ENCODE data around the gene TSG101. TPM values are rescaled to one million over a fixed set of nuclear protein-coding genes. Genes with fewer than 3 reads are reported as not detected.

The TSG101 gene
- total and polyA plus RNA-seq, 12 donors, result 33.1 to 263 (median 74.3) TPM

DNA sequence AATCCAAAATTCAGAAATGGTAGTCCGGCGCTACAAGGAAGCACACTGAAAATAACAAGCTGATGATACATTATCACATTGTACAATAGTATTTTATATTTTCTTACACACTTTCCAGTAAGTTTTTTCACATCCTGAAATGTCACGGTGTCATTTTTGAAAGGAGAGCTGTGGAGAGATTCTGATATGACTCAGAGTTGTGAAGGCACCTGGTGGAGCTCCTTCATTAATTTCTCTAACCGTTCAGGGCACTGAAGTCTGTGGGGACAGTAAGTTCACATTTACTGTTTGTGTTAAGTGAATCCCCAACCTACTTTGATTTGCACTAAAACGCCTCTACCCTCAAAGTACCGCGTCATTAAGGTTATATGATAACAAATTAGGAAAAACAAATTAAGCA is 57.8 kb downstream of the TSG101 start:
- H3K4me3 ChIP-seq, result no peak overlapping the region
- no peak for DNase-seq
- TF ChIP-seq CTCF (IDR thresholded peaks at IDR 0.05) (no peak), POLR2A (IDR thresholded peaks at IDR 0.05) (no peak)
- H3K4me1 ChIP-seq (replicated peaks in 1 of 2), result no peaks in the 10 kb centered on the region
- H3K27ac ChIP-seq, result no peak overlapping the region
- 88 to 93% (median 91%) methylated on average over 7 of the region's 7 CpGs for WGBS, 4 donors
- H3K27me3 ChIP-seq, result no peaks in the 10 kb centered on the region
- H3K36me3 ChIP-seq (replicated peaks in 1 of 2), result no peaks in the 10 kb centered on the region
- intact Hi-C loops (cut with DNase I), result no loop called here
- no peaks in the 10 kb centered on the region for H3K9me3 ChIP-seq (replicated peaks in 1 of 3)

GRCh38 chr11:18468059-18468458 is 58.7 kb downstream of the TSG101 start:
- Histone ChIP-seq H3K27ac (no peak overlapping the region), H3K27me3 (no peaks in the 10 kb centered on the region), H3K9me3 (replicated peaks in 1 of 3) (no peaks in the 10 kb centered on the region), H3K4me3 (no peak overlapping the region), H3K36me3 (replicated peaks in 1 of 2) (no peaks in the 10 kb centered on the region), H3K4me1 (replicated peaks in 1 of 2) (no peaks in the 10 kb centered on the region)
- WGBS, 4 donors, result 91 to 100% (median 100%) methylated on average over 2 of the region's 2 CpGs
- intact Hi-C loops (cut with DNase I), result no loop called here
- DNase-seq, result no peak
- no peak for TF ChIP-seq CTCF (IDR thresholded peaks at IDR 0.05)
- TF ChIP-seq POLR2A (IDR thresholded peaks at IDR 0.05), result no peak

DNA sequence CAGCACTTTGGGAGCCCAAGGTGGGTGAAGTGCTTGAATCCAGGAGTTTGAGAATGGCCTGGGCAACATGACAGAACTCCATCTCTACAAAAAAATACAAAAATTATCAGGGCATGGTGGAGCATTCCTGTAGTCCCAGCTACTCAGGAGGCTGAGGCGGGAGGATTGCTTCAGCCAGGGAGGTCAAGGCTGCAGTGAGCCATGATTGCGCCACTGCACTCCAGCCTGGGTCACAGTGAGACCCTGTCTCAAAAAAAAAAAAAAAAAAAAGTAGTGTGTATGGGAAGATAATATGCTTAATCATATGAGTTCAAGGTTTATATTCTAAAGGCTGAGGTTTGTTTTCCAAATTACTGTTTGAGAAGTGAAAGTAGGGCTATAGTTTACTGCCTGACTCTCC is 60.3 kb downstream of the TSG101 start:
- Histone ChIP-seq H3K9me3 (replicated peaks in 1 of 3) (no peaks in the 10 kb centered on the region), H3K27me3 (no peaks in the 10 kb centered on the region), H3K4me1 (replicated peaks in 1 of 2) (no peaks in the 10 kb centered on the region), H3K36me3 (replicated peaks in 1 of 2) (no peaks in the 10 kb centered on the region), H3K27ac (no peak overlapping the region), H3K4me3 (no peak overlapping the region)
- DNase-seq, result peak in 3 of 7 donors; percentile 18 to 36 (median 20)
- WGBS, 4 donors, result 41 to 73% (median 53%) methylated on average over 2 of the region's 2 CpGs
- TF ChIP-seq CTCF (IDR thresholded peaks at IDR 0.05) (no peak), POLR2A (IDR thresholded peaks at IDR 0.05) (no peak)
- intact Hi-C loops (cut with DNase I), result no loop called here

- 41 to 63% (median 57%) methylated on average over 1 of the region's 1 CpG for WGBS, 4 donors
- TF ChIP-seq POLR2A (IDR thresholded peaks at IDR 0.05), result no peak
- TF ChIP-seq CTCF (IDR thresholded peaks at IDR 0.05), result no peak
- no peak for DNase-seq
- Histone ChIP-seq H3K36me3 (replicated peaks in 1 of 2) (no peaks in the 10 kb centered on the region), H3K9me3 (replicated peaks in 1 of 3) (no peaks in the 10 kb centered on the region), H3K27me3 (no peaks in the 10 kb centered on the region), H3K4me3 (no peak overlapping the region), H3K27ac (no peak overlapping the region), H3K4me1 (replicated peaks in 1 of 2) (no peaks in the 10 kb centered on the region)
- intact Hi-C loops (cut with DNase I), result no loop called here
Measured at GRCh38 chr11:18463439-18463838, 63.3 kb downstream of the TSG101 start.

All from adrenal gland (tissue), 12 donors.